Sciatic nerve (tissue), 2 donors: ENCODE measurements around the gene NDUFA1. TPM values are rescaled to one million over a fixed set of nuclear protein-coding genes. Genes with fewer than 3 reads are reported as not detected.
"Not testable (repeated sequence)": the region's sequence is repeated elsewhere in the genome, so short reads cannot be mapped to it uniquely, and the experiment has no call there.

Experiments
- ATAC-seq: fragments of 200-7000 bp; cut with Tn5 transposase; one replicate; pipeline ENCODE4 v1.9.1; 2020; ENCODE audit warnings: mild to moderate bottlenecking, moderate library complexity
- DNase-seq: peaks from one replicate; pipeline ENCODE4 v3.0.0-alpha.2; 2020; ENCODE audit warnings: low spot score
- intact Hi-C: fragments of 100-400 bp; cut with DNase I; formaldehyde crosslinking; loops from one replicate; pipeline ENCODE4 v1.14.2; 2022
- total RNA-seq: library from RNA; stranded (reverse); fragmentation: NEBNext Ultra II Directional; extraction: Animal tissue kit (Norgen Biotek cat#: 25700); gene quantifications from one replicate; pipeline ENCODE4 v1.2.1, GENCODE V29; 2021
- donor health status: DM: no; HTN: no; CAD: no.
- donor health status: DM: no; HTN: no; CAD: no.

The NDUFA1 gene
- total RNA-seq, 1 donor from 2014 or later: 57.5 TPM

GRCh38 chrX:119895843-119896326 is 24.3 kb downstream of the NDUFA1 start, which contains the start of gene AKAP14:
TSS of gene AKAP14 (plus strand) at chrX:119895893. CDS start at chrX:119903224, 7,331 bp downstream.
- ATAC-seq (no peak), DNase-seq (no peak)
- intact Hi-C loops: no loop called here

GRCh38 chrX:119899125-119899524 is 27.5 kb downstream of the NDUFA1 start:
- ATAC-seq: no peak
- intact Hi-C loops: no loop called here

GRCh38 chrX:119900976-119901375 is 29.3 kb downstream of the NDUFA1 start:
- intact Hi-C loops: no loop called here
- ATAC-seq: no peak

More at GRCh38 chrX:119899125-119899524, 27.5 kb downstream of the NDUFA1 start:
- DNase-seq: peak; percentile 0

DNA sequence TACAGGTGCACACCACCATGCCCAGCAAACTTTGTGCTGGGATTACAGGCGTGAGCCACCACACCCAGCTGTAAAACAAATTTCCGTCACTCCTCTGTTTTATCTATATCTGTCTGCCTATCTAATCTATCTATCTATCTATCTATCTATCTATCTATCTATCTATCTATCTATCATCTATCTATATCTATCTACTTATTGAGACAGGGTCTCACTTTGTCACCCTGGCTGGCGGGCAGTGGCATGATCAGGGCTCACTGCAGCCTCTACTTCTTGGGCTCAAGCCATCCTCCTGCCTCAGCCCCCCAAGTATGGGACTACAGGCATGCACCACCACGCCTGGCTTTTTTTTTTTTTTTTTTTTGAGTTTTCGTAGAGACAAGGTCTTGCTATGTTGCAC is 44.7 kb downstream of the NDUFA1 start:
- DNase-seq (no peak), ATAC-seq (no peak)
- intact Hi-C loops: no loop called here

More at GRCh38 chrX:119900976-119901375, 29.3 kb downstream of the NDUFA1 start:
- DNase-seq: no peak

DNA sequence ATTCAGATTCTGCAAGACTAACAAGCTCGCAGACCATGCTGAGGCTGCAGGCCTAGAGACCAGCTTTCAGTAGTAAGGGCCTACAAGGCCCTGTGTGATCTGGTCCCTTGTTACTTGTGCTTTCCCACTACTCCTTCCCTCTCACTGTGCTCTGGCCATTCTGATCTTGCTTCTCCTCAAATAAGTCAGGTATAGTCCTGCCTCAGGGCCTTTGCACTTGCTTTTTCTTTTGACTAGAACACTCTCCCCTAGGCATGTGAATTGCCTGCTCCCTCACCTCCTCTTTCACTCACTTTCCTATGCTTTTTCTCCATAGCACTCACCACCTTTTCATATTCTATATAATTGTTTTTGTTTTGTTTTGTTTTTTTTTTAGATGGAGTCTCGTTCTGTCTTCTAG is 46.2 kb downstream of the NDUFA1 start:
- no peak for DNase-seq
- intact Hi-C loops: no loop called here
- ATAC-seq: no peak

- ATAC-seq (no peak), DNase-seq (no peak)
- intact Hi-C loops: no loop called here
These were observed 48.4 kb downstream of the NDUFA1 start for GRCh38 chrX:119919835-119920585.

DNA sequence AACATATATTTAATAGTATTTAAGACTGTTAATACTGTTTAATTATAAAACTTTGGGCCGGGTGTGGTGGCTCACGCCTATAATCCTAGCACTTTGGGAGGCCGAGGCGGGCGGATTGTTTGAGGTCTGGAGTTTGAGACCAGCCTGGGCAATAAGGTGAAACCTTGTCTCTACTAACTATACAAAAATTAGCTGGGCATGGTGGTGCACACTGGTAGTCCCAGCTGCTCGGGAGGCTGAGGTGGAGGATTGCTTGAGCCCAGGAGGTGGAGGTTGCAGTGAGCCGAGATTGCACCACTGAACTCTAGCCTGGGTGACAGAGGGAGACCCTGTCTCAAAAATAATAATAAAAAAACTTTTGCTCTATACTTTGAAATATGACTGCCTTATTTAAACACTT is 50.8 kb downstream of the NDUFA1 start:
- DNase-seq, intact Hi-C loops, ATAC-seq: not testable (repeated sequence)

Other genes starting within 250 kb of the NDUFA1 start
- gene SEPTIN6, start 178.7 kb upstream of the NDUFA1 start, total RNA-seq: 33.0 TPM
- gene SOWAHD, start 113.2 kb upstream of the NDUFA1 start, total RNA-seq: 0.53 TPM
- gene RPL39, start 80.2 kb upstream of the NDUFA1 start, total RNA-seq: 1,230 TPM
- 11.0 TPM for gene UPF3B, start 18.9 kb upstream of the NDUFA1 start, total RNA-seq
- 8.8 TPM for gene RNF113A, start 99 bp upstream of the NDUFA1 start, total RNA-seq
- not detected for gene AKAP14, start 24.1 kb downstream of the NDUFA1 start, total RNA-seq
- gene NKAP, start 71.9 kb downstream of the NDUFA1 start, total RNA-seq: 9.6 TPM
- not detected for gene RHOXF2B, start 205.9 kb downstream of the NDUFA1 start, total RNA-seq
- 0.67 TPM for gene RHOXF1, start 244.1 kb downstream of the NDUFA1 start, total RNA-seq